ENCODE results near the gene CCDC85C. TPM values are rescaled to one million over a fixed set of nuclear protein-coding genes. Genes with fewer than 3 reads are reported as not detected.

CCDC85C gene
- total and polyA plus RNA-seq, 2 experiments from 2014 or later = 4.5 to 24.9 TPM

GRCh38 chr14:99609245-99610170, 5.5 kb upstream of the CCDC85C start:
- Histone ChIP-seq H3K79me2 (replicated peaks; ENCODE audit: insufficient read depth) (no peaks in the 10 kb centered on the region), H3K27me3 (ENCODE audit: insufficient read depth) (peaks cover 20% of the 10 kb centered on the region), H3K4me1 (ENCODE audit: insufficient read depth) (peaks cover 3% of the 10 kb centered on the region; the same call in 1 of the 2 replicates), H3K4me2 (no peak overlapping the region), H4K20me1 (replicated peaks; ENCODE audit: insufficient read depth) (no peaks in the 10 kb centered on the region), H3K27ac (ENCODE audit: low read depth) (no peak overlapping the region), H3K9me2 (ENCODE audit: insufficient read depth) (no peaks in the 10 kb centered on the region), H3K4me3 (no peak overlapping the region), H3F3A (replicated peaks; ENCODE audit: low read depth) (no peaks in the 10 kb centered on the region), H2AFZ (no peak overlapping the region), H3K36me3 (ENCODE audit: insufficient read depth) (no peaks in the 10 kb centered on the region)
- TF ChIP-seq POLR2AphosphoS5 (IDR thresholded peaks at IDR 0.05; ENCODE audit: low read depth) (no peak), NANOG (IDR thresholded peaks at IDR 0.05; ENCODE audit: borderline replicate concordance) (no peak), REST (IDR thresholded peaks at IDR 0.05; ENCODE audit: unreplicated experiment) (no peak), ZNF462 (CRISPR knock-in tag; IDR thresholded peaks at IDR 0.05) (no peak), CTCF (conservative IDR thresholded peaks at IDR 0.05; ENCODE audit: low read depth in 2 of 2) (no peak), EZH2phosphoT487 (IDR thresholded peaks at IDR 0.05; ENCODE audit: unreplicated experiment) (no peak)
- DNase-seq (ENCODE audit: low spot score) (no peak), ATAC-seq (no peak)
- no peak overlapping the region for H3K27ac Mint-ChIP-seq
- peaks cover 12% of the 10 kb centered on the region for H3K4me1 Mint-ChIP-seq
- no peaks in the 10 kb centered on the region for H3K9me3 Mint-ChIP-seq
- H3K27me3 Mint-ChIP-seq (ENCODE audit: insufficient read depth, low read depth, poor library complexity) = peaks cover 16% of the 10 kb centered on the region
- H3K36me3 Mint-ChIP-seq (ENCODE audit: low read depth) = no peaks in the 10 kb centered on the region
- no peak overlapping the region for H3K4me3 Mint-ChIP-seq
